CD4-positive, alpha-beta memory T cell (primary cell): ENCODE results near the gene S100A11. TPM values are rescaled to one million over a fixed set of nuclear protein-coding genes. Genes with fewer than 3 reads are reported as not detected.
A peak's percentile ranks its signal among the peaks of the same experiment; 100 is the strongest.

Source experiments
- CTCF ChIA-PET: fragments of 350-600 bp; sonication (Branson Sonifier 250); formaldehyde crosslinking; loops from one replicate; lab custom pipeline; 2021; ENCODE audit warnings: inconsistent platforms; ENCODE audit not compliant: partially characterized antibody; lab: Charles Lee
- POLR2A ChIA-PET: fragments of 350-600 bp; sonication (Branson Sonifier 250); formaldehyde crosslinking; loops from one replicate; lab custom pipeline; 2021; ENCODE audit not compliant: partially characterized antibody; lab: Charles Lee
- DNase-seq, 5 donors: peaks; one replicate each; pipeline versions ENCODE4 v3.0.0 to v3.0.0-alpha.2; 2020 to 2022; ENCODE audit warnings: mixed read lengths in 1 of 5
- H3K27ac ChIP-seq: one replicate; pipeline ENCODE4 v1.7.0; 2013; ENCODE audit warnings: low read depth, low read length
- H3K27me3 ChIP-seq: 2 replicates; pipeline ENCODE4 v1.7.0; 2013; ENCODE audit warnings: mild to moderate bottlenecking, low read length, moderate library complexity; ENCODE audit not compliant: insufficient read depth
- H3K36me3 ChIP-seq: 2 replicates; pipeline ENCODE4 v1.7.0; 2013; ENCODE audit warnings: mild to moderate bottlenecking, low read length, moderate library complexity; ENCODE audit not compliant: insufficient read depth
- H3K4me1 ChIP-seq: 2 replicates; pipeline ENCODE4 v1.7.0; 2013; ENCODE audit warnings: mild to moderate bottlenecking, low read length, moderate library complexity; ENCODE audit not compliant: insufficient read depth
- H3K4me3 ChIP-seq, 2 donors: one replicate each; pipeline ENCODE4 v1.7.0; 2013; ENCODE audit warnings: low read length in 2 of 2, mild to moderate bottlenecking in 1 of 2
- H3K9me3 ChIP-seq, 2 donors: one replicate each; pipeline ENCODE4 v1.7.0; 2013; ENCODE audit warnings: low read length in 2 of 2, control low read depth in 1 of 2; ENCODE audit not compliant: control insufficient read depth in 1 of 2
- H3K27ac Mint-ChIP-seq, 7 donors: one replicate each; pipeline ENCODE4 v1.8.0; 2020 to 2021; ENCODE audit warnings: mixed read lengths in 7 of 7, mild to moderate bottlenecking in 6 of 7, inconsistent platforms in 3 of 7, moderate library complexity in 3 of 7
- H3K27me3 Mint-ChIP-seq, 2 donors: one replicate each; pipeline ENCODE4 v1.8.0; 2020 to 2021; ENCODE audit warnings: mixed read lengths in 2 of 2
- H3K36me3 Mint-ChIP-seq, 2 donors: one replicate each; pipeline ENCODE4 v1.8.0; 2020 to 2021; ENCODE audit warnings: mixed read lengths in 2 of 2, inconsistent platforms in 1 of 2, mild to moderate bottlenecking in 1 of 2
- H3K4me1 Mint-ChIP-seq, 4 donors: one replicate each; pipeline ENCODE4 v1.8.0; 2020 to 2021; ENCODE audit warnings: mixed read lengths in 4 of 4, mild to moderate bottlenecking in 1 of 4
- H3K4me3 Mint-ChIP-seq, 8 donors: one replicate each; pipeline ENCODE4 v1.8.0; 2020 to 2021; ENCODE audit warnings: mixed read lengths in 8 of 8, mild to moderate bottlenecking in 7 of 8, moderate library complexity in 6 of 8, inconsistent platforms in 3 of 8
- H3K9me3 Mint-ChIP-seq, 8 donors: one replicate each; pipeline ENCODE4 v1.8.0; 2020 to 2021; ENCODE audit warnings: mixed read lengths in 8 of 8, mild to moderate bottlenecking in 5 of 8, inconsistent platforms in 3 of 8, moderate library complexity in 1 of 8
- intact Hi-C: fragments of 100-400 bp; cut with micrococcal nuclease; formaldehyde crosslinking; loops from one replicate; pipeline ENCODE4 v1.15.1; 2023
- polyA plus RNA-seq, 2 donors: library from polyadenylated mRNA; unstranded; fragments of 300-500 nt; fragmentation: Illumina TruSeq; gene quantifications; one replicate each; pipeline ENCODE4 v1.2.3, GENCODE V29; 2021
- total RNA-seq, 2 experiments: library from RNA; stranded (reverse); gene quantifications; one replicate each; pipeline ENCODE4 v1.2.3, GENCODE V29; 2021

The S100A11 gene
- total and polyA plus RNA-seq, 4 experiments from 2014 or later: 239 to 1,204 (median 429) TPM

GRCh38 chr1:151998611-151999362 lies 38.0 kb downstream of the S100A11 start:
- H3K27me3 ChIP-seq: no peaks in the 10 kb centered on the region
- no peak overlapping the region for H3K27ac Mint-ChIP-seq
- intact Hi-C loops: loop anchor here (10.0 kb wide), 1 partner anchor 454 kb away; the partner anchor contains the start of gene TUFT1

GRCh38 chr1:151997284-151997570 lies 39.6 kb downstream of the S100A11 start:
- Mint-ChIP-seq H3K4me1 (peaks cover 8 to 27% (median 14%) of the 10 kb centered on the region in 4 donors), H3K4me3 (no peak overlapping the region), H3K36me3 (peaks cover 0 to 10% of the 10 kb centered on the region in 2 donors), H3K27me3 (no peaks in the 10 kb centered on the region), H3K27ac (peak overlapping the region in 2 of 7 donors; percentile 34 to 37), H3K9me3 (no peaks in the 10 kb centered on the region)
- peaks cover 21% of the 10 kb centered on the region for H3K4me1 ChIP-seq
- POLR2A ChIA-PET: interaction anchor here (2.2 kb wide), 1 partner anchor 29 kb away, joined by 10 read pairs; no protein-coding TSS in a partner anchor
- CTCF ChIA-PET: interaction anchor here (8.0 to 13.8 kb wide), 4 partner anchors 9 to 107 kb away, joined by 117 to 340 read pairs (median 194); partner anchors contain the start of gene S100A10
- intact Hi-C loops: loop anchor here (1.0 to 10.0 kb wide), 4 partner anchors 63 to 452 kb away; partner anchors contain the start of genes C2CD4D and TUFT1
- DNase-seq: no peak
- H3K4me3 ChIP-seq: no peak overlapping the region
- no peaks in the 10 kb centered on the region for H3K36me3 ChIP-seq
- no peak overlapping the region for H3K27ac ChIP-seq
- no peaks in the 10 kb centered on the region for H3K27me3 ChIP-seq
- no peaks in the 10 kb centered on the region for H3K9me3 ChIP-seq

More at GRCh38 chr1:151998611-151999362, 38.0 kb downstream of the S100A11 start:
- no peak overlapping the region for H3K4me3 Mint-ChIP-seq
- ChIA-PET POLR2A (interaction anchor here (2.2 kb wide), 1 partner anchor 31 kb away, joined by 10 read pairs; no protein-coding TSS in a partner anchor), CTCF (interaction anchor here (0.9 to 13.8 kb wide), 10 partner anchors 11 to 114 kb away, joined by 3 to 340 read pairs (median 48); partner anchors contain the start of genes S100A10 and THEM4)
- no peaks in the 10 kb centered on the region for H3K27me3 Mint-ChIP-seq
- no peak overlapping the region for H3K27ac ChIP-seq
- no peaks in the 10 kb centered on the region for H3K36me3 ChIP-seq
- H3K4me1 Mint-ChIP-seq: peaks cover 3 to 15% (median 7%) of the 10 kb centered on the region in 4 donors
- H3K36me3 Mint-ChIP-seq: peaks cover 0 to 3% of the 10 kb centered on the region in 2 donors
- no peak overlapping the region for H3K4me3 ChIP-seq
- H3K9me3 Mint-ChIP-seq: no peaks in the 10 kb centered on the region
- H3K9me3 ChIP-seq: no peaks in the 10 kb centered on the region
- no peak for DNase-seq
- H3K4me1 ChIP-seq: peaks cover 14% of the 10 kb centered on the region

GRCh38 chr1:151995774-151996173 lies 41.0 kb downstream of the S100A11 start:
- POLR2A ChIA-PET: interaction anchor here (0.6 to 1.4 kb wide), 5 partner anchors 10 to 118 kb away, joined by 3 to 6 read pairs (median 3); no protein-coding TSS in a partner anchor
- Mint-ChIP-seq H3K27me3 (no peaks in the 10 kb centered on the region), H3K9me3 (no peaks in the 10 kb centered on the region), H3K4me1 (peaks cover 21 to 42% (median 27%) of the 10 kb centered on the region in 4 donors), H3K36me3 (peaks cover 0 to 11% of the 10 kb centered on the region in 2 donors), H3K4me3 (peak overlapping the region in 1 of 8 donors; percentile 15), H3K27ac (peak overlapping the region in 6 of 7 donors; percentile 15 to 98 (median 58))
- CTCF ChIA-PET: interaction anchor here (0.6 to 13.8 kb wide), 16 partner anchors 8 to 206 kb away, joined by 3 to 340 read pairs (median 4); no protein-coding TSS in a partner anchor
- intact Hi-C loops: loop anchor here (1.0 to 10.0 kb wide), 5 partner anchors 22 to 451 kb away; partner anchors contain the start of genes C2CD4D and TUFT1
- Histone ChIP-seq H3K4me3 (no peak overlapping the region), H3K27me3 (no peaks in the 10 kb centered on the region), H3K36me3 (no peaks in the 10 kb centered on the region), H3K4me1 (peaks cover 35% of the 10 kb centered on the region), H3K27ac (no peak overlapping the region), H3K9me3 (no peaks in the 10 kb centered on the region)
- DNase-seq: no peak

- H3K4me3 ChIP-seq: no peak overlapping the region
- DNase-seq: no peak
- no peaks in the 10 kb centered on the region for H3K9me3 ChIP-seq
- Mint-ChIP-seq H3K4me1 (peaks cover 29 to 50% (median 35%) of the 10 kb centered on the region in 4 donors), H3K27me3 (no peaks in the 10 kb centered on the region), H3K4me3 (peak overlapping the region; percentile 8 to 83 (median 62)), H3K9me3 (no peaks in the 10 kb centered on the region), H3K36me3 (peaks cover 0 to 11% of the 10 kb centered on the region in 2 donors), H3K27ac (peak overlapping the region; percentile 68 to 98 (median 94))
- ChIA-PET CTCF (interaction anchor here (0.5 to 13.8 kb wide), 8 partner anchors 8 to 124 kb away, joined by 3 to 340 read pairs (median 3); no protein-coding TSS in a partner anchor), POLR2A (interaction anchor here (1.0 to 4.3 kb wide), 5 partner anchors 27 to 90 kb away, joined by 5 to 30 read pairs (median 20); no protein-coding TSS in a partner anchor)
- intact Hi-C loops: loop anchor here (1.0 to 10.0 kb wide), 5 partner anchors 22 to 536 kb away; partner anchors contain the start of genes POGZ, TDRKH and TUFT1
- H3K27me3 ChIP-seq: no peaks in the 10 kb centered on the region
- no peaks in the 10 kb centered on the region for H3K36me3 ChIP-seq
- peak overlapping the region; percentile 46 for H3K27ac ChIP-seq
- peaks cover 44% of the 10 kb centered on the region for H3K4me1 ChIP-seq
Measured at GRCh38 chr1:151994956-151995355, 41.8 kb downstream of the S100A11 start.

DNA sequence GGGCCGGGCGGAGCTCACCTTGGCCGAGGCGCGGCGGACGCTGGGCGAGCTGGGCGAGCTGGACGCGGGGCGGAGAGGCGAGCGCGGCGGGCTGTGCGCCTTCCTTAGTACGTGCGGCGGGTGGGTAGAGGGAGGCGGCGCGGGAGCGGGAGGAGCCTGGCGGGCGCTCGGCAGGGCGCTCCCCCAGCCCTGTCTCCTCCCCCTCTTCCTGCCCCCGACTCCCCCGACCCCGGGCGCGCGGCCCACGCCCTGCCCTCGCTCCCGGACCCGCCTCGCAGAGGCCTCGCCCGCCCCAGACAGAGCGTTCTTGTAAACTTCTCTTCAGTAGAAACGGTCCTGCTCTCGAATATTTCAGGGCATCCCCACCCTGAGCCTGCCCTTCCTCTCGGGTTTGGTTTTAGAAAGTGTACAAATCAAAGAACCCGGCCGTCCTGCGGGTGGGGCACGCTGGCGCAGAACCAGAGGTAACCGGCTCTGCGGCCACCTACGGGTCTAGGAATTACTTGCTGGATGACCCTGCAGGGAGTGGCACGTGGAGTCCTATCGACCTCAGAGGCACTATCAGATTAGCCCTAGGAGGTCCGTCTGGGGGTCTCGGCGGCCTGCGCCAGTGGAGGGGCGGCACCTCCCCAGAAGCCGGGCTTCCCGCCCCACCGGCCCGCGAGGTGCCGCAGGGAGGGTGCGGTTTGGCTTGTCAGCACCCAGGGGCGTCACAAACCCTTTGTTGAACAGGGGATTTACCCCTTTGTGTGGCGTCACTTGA lies 42.9 kb downstream of the S100A11 start, which contains the start of gene S100A10:
S100A10 (minus strand) TSS at position 126 of the 763 bp plus-strand sequence. CDS start 7,629 bp downstream, outside the sequence.
- peaks cover 38 to 60% (median 45%) of the 10 kb centered on the region in 4 donors for H3K4me1 Mint-ChIP-seq
- POLR2A ChIA-PET: interaction anchor here (0.6 to 4.3 kb wide), 15 partner anchors 7 to 156 kb away, joined by 3 to 30 read pairs (median 8); partner anchors contain the start of gene S100A11
- H3K4me3 Mint-ChIP-seq: peak within 1 kb of the TSS; percentile 95 to 99 (median 98)
- CTCF ChIA-PET: interaction anchor here (0.6 to 13.8 kb wide), 8 partner anchors 7 to 455 kb away, joined by 3 to 340 read pairs (median 4); no protein-coding TSS in a partner anchor
- H3K4me1 ChIP-seq: peaks cover 54% of the 10 kb centered on the region
- H3K4me3 ChIP-seq: peak within 1 kb of the TSS; percentile 55 to 88
- peak; percentile 83 to 87 (median 86) for DNase-seq
- no peaks in the 10 kb centered on the region for H3K27me3 Mint-ChIP-seq
- H3K9me3 ChIP-seq: no peaks in the 10 kb centered on the region
- no peaks in the 10 kb centered on the region for H3K27me3 ChIP-seq
- intact Hi-C loops: loop anchor here (1.0 to 10.0 kb wide), 6 partner anchors 25 to 535 kb away; partner anchors contain the start of genes POGZ, TDRKH and TUFT1
- H3K36me3 Mint-ChIP-seq: peaks cover 0 to 17% of the 10 kb centered on the region in 2 donors
- no peaks in the 10 kb centered on the region for H3K9me3 Mint-ChIP-seq
- no peaks in the 10 kb centered on the region for H3K36me3 ChIP-seq
- H3K27ac Mint-ChIP-seq: peak within 1 kb of the TSS; percentile 97 to 99 (median 98)
- peak within 1 kb of the TSS; percentile 92 for H3K27ac ChIP-seq

GRCh38 chr1:151993084-151993733 lies 43.6 kb downstream of the S100A11 start:
- Mint-ChIP-seq H3K9me3 (no peaks in the 10 kb centered on the region), H3K4me3 (peak overlapping the region; percentile 95 to 99 (median 98)), H3K27me3 (no peaks in the 10 kb centered on the region), H3K36me3 (peaks cover 0 to 21% of the 10 kb centered on the region in 2 donors), H3K27ac (peak overlapping the region; percentile 96 to 99 (median 98)), H3K4me1 (peaks cover 43 to 67% (median 52%) of the 10 kb centered on the region in 4 donors)
- Histone ChIP-seq H3K36me3 (no peaks in the 10 kb centered on the region), H3K27ac (peak overlapping the region; percentile 92), H3K4me1 (peaks cover 61% of the 10 kb centered on the region), H3K4me3 (peak overlapping the region; percentile 55 to 88), H3K27me3 (no peaks in the 10 kb centered on the region), H3K9me3 (no peaks in the 10 kb centered on the region)
- peak; percentile 35 to 61 (median 46) for DNase-seq
- CTCF ChIA-PET: interaction anchor here (1.3 to 13.8 kb wide), 6 partner anchors 8 to 88 kb away, joined by 3 to 340 read pairs (median 54); no protein-coding TSS in a partner anchor
- POLR2A ChIA-PET: interaction anchor here (0.6 to 4.3 kb wide), 19 partner anchors 8 to 230 kb away, joined by 3 to 30 read pairs (median 5); partner anchors contain the start of genes MRPL9, S100A11 and TDRKH
- intact Hi-C loops: loop anchor here (1.0 to 10.0 kb wide), 4 partner anchors 24 to 448 kb away; partner anchors contain the start of genes TDRKH and TUFT1
